Glomerular visceral epithelial cell (primary cell): ENCODE results near the gene SERGEF.

ENCODE experiments used
- DNase-seq: peaks from one replicate; pipeline ENCODE4 v3.0.0-alpha.2; 2016; ENCODE audit errors: extremely low spot score

Gene SERGEF

GRCh38 chr11:17813391-17814059 is 199.3 kb downstream of the SERGEF start:
- no peak for DNase-seq

GRCh38 chr11:17812865-17813187 is 200.0 kb downstream of the SERGEF start:
- DNase-seq = no peak

- DNase-seq = no peak
Observed at GRCh38 chr11:17812091-17812864, 200.6 kb downstream of the SERGEF start.

GRCh38 chr11:17811352-17811751 is 201.5 kb downstream of the SERGEF start:
- DNase-seq = no peak

- no peak for DNase-seq
Observed at GRCh38 chr11:17810746-17811145, 202.1 kb downstream of the SERGEF start.

GRCh38 chr11:17810041-17810440 is 202.8 kb downstream of the SERGEF start:
- DNase-seq = no peak

- no peak for DNase-seq
Observed at GRCh38 chr11:17807034-17807433, 205.8 kb downstream of the SERGEF start.

- DNase-seq = no peak
Observed at GRCh38 chr11:17805873-17806272, 207.0 kb downstream of the SERGEF start.

- DNase-seq = no peak
Observed at GRCh38 chr11:17805043-17805442, 207.8 kb downstream of the SERGEF start.

GRCh38 chr11:17803754-17804334 is 209.0 kb downstream of the SERGEF start:
- no peak for DNase-seq

GRCh38 chr11:17802491-17802890 is 210.4 kb downstream of the SERGEF start:
- DNase-seq = no peak

- no peak for DNase-seq
Observed at GRCh38 chr11:17801166-17801565, 211.7 kb downstream of the SERGEF start.

GRCh38 chr11:17799147-17799546 is 213.7 kb downstream of the SERGEF start:
- no peak for DNase-seq

- no peak for DNase-seq
Observed at GRCh38 chr11:17798716-17799115, 214.1 kb downstream of the SERGEF start.

- no peak for DNase-seq
Observed at GRCh38 chr11:17798253-17798652, 214.6 kb downstream of the SERGEF start.

GRCh38 chr11:17796154-17796553 is 216.7 kb downstream of the SERGEF start:
- DNase-seq = no peak

- no peak for DNase-seq
Observed at GRCh38 chr11:17794981-17795380, 217.9 kb downstream of the SERGEF start.

GRCh38 chr11:17793642-17794170 is 219.1 kb downstream of the SERGEF start:
- DNase-seq = no peak

GRCh38 chr11:17792161-17792560 is 220.7 kb downstream of the SERGEF start:
- DNase-seq = no peak

- no peak for DNase-seq
Observed at GRCh38 chr11:17791144-17791543, 221.7 kb downstream of the SERGEF start.

GRCh38 chr11:17790453-17790852 is 222.4 kb downstream of the SERGEF start:
- DNase-seq = no peak

GRCh38 chr11:17788084-17788483 is 224.8 kb downstream of the SERGEF start:
- no peak for DNase-seq
